Parathyroid adenoma (tissue), 2 donors: ENCODE results near the gene SYT14.

Source experiments
- H2AFZ ChIP-seq: fragments of 300-600 bp; sonication (generic); one replicate; pipeline ENCODE4 v1.7.0; 2017; ENCODE audit warnings: antibody characterized with exemption, mild to moderate bottlenecking
- H3K27ac ChIP-seq: fragments of 300-600 bp; sonication (generic); one replicate; pipeline ENCODE4 v1.7.0; 2017
- H3K27me3 ChIP-seq: fragments of 300-600 bp; sonication (generic); one replicate; pipeline ENCODE4 v1.7.0; 2017; ENCODE audit warnings: low read length; ENCODE audit not compliant: control insufficient read depth, insufficient read depth
- H3K36me3 ChIP-seq: fragments of 300-600 bp; sonication (generic); one replicate; pipeline ENCODE4 v1.7.0; 2017; ENCODE audit warnings: low read length; ENCODE audit not compliant: control insufficient read depth, insufficient read depth
- H3K4me1 ChIP-seq: fragments of 300-600 bp; sonication (generic); one replicate; pipeline ENCODE4 v1.7.0; 2017; ENCODE audit warnings: control low read depth
- H3K4me2 ChIP-seq: fragments of 300-600 bp; sonication (generic); one replicate; pipeline ENCODE4 v1.7.0; 2017; ENCODE audit warnings: low read length
- H3K4me3 ChIP-seq: fragments of 300-600 bp; sonication (generic); one replicate; pipeline ENCODE4 v1.7.0; 2017; ENCODE audit warnings: low read depth, low read length
- H3K79me2 ChIP-seq: fragments of 300-600 bp; sonication (generic); one replicate; pipeline ENCODE4 v1.7.0; 2017; ENCODE audit warnings: control low read depth
- H3K9ac ChIP-seq: fragments of 300-600 bp; sonication (generic); one replicate; pipeline ENCODE4 v1.7.0; 2017; ENCODE audit warnings: mild to moderate bottlenecking
- H3K9me3 ChIP-seq: fragments of 300-600 bp; sonication (generic); one replicate; pipeline ENCODE4 v1.7.0; 2017; ENCODE audit warnings: low read length; ENCODE audit not compliant: control insufficient read depth
- TF ChIP-seq, protein P1 (sequence below): fragments of 300-600 bp; sonication (generic); IDR thresholded peaks from one replicate; pipeline ENCODE4 v1.7.0; 2017; ENCODE audit warnings: antibody characterized with exemption, mild to moderate bottlenecking
- donor health status: primary hyperparathyroidism.

Gene SYT14

DNA sequence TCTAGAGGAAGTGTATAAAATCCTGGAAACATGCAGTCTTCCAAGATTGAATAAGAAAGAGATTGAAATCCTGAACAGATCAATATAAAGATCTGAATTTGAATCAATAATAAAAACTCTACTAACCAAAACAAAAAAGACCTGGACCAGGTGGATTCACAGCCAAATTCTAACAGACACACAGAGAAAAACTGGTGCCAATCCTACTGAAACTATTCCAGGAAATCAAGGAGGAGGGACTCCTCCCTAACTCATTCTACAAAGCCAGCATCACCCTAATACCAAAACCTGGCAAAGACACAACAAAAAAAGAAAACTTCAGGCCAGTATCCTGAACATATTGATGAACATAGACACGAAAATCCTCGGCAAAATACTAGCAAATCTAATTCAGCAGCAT lies 58.3 kb downstream of the SYT14 start:
- H3K4me3 ChIP-seq = no peak overlapping the region
- no peak overlapping the region for H3K27ac ChIP-seq
- no peaks in the 10 kb centered on the region for H3K36me3 ChIP-seq
- no peak overlapping the region for H3K9ac ChIP-seq
- H3K4me2 ChIP-seq = no peak overlapping the region
- no peaks in the 10 kb centered on the region for H3K27me3 ChIP-seq
- no peaks in the 10 kb centered on the region for H3K9me3 ChIP-seq
- TF ChIP-seq, protein P1, sequence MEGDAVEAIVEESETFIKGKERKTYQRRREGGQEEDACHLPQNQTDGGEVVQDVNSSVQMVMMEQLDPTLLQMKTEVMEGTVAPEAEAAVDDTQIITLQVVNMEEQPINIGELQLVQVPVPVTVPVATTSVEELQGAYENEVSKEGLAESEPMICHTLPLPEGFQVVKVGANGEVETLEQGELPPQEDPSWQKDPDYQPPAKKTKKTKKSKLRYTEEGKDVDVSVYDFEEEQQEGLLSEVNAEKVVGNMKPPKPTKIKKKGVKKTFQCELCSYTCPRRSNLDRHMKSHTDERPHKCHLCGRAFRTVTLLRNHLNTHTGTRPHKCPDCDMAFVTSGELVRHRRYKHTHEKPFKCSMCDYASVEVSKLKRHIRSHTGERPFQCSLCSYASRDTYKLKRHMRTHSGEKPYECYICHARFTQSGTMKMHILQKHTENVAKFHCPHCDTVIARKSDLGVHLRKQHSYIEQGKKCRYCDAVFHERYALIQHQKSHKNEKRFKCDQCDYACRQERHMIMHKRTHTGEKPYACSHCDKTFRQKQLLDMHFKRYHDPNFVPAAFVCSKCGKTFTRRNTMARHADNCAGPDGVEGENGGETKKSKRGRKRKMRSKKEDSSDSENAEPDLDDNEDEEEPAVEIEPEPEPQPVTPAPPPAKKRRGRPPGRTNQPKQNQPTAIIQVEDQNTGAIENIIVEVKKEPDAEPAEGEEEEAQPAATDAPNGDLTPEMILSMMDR = no peak
- H2AFZ ChIP-seq = no peak overlapping the region
- H3K4me1 ChIP-seq = no peaks in the 10 kb centered on the region
- H3K79me2 ChIP-seq = no peaks in the 10 kb centered on the region

- H3K36me3 ChIP-seq = no peaks in the 10 kb centered on the region
- H2AFZ ChIP-seq = no peak overlapping the region
- no peak overlapping the region for H3K27ac ChIP-seq
- H3K4me2 ChIP-seq = no peak overlapping the region
- no peak overlapping the region for H3K4me3 ChIP-seq
- no peaks in the 10 kb centered on the region for H3K79me2 ChIP-seq
- TF ChIP-seq, protein P1 = no peak
- no peaks in the 10 kb centered on the region for H3K27me3 ChIP-seq
- H3K9me3 ChIP-seq = no peaks in the 10 kb centered on the region
- no peaks in the 10 kb centered on the region for H3K4me1 ChIP-seq
- no peak overlapping the region for H3K9ac ChIP-seq
Observed at GRCh38 chr1:209999005-209999404, 61.0 kb downstream of the SYT14 start.

- Histone ChIP-seq H3K79me2 (no peaks in the 10 kb centered on the region), H3K4me3 (no peak overlapping the region), H2AFZ (no peak overlapping the region), H3K4me2 (no peak overlapping the region), H3K9me3 (no peaks in the 10 kb centered on the region), H3K4me1 (no peaks in the 10 kb centered on the region), H3K27me3 (no peaks in the 10 kb centered on the region), H3K9ac (no peak overlapping the region), H3K27ac (no peak overlapping the region), H3K36me3 (no peaks in the 10 kb centered on the region)
- TF ChIP-seq, protein P1 = no peak
Observed at GRCh38 chr1:210001751-210002150, 63.7 kb downstream of the SYT14 start.

- Histone ChIP-seq H3K27ac (no peak overlapping the region), H3K4me3 (no peak overlapping the region), H3K9ac (no peak overlapping the region), H3K4me1 (no peaks in the 10 kb centered on the region), H3K79me2 (no peaks in the 10 kb centered on the region), H2AFZ (no peak overlapping the region), H3K9me3 (no peaks in the 10 kb centered on the region), H3K4me2 (no peak overlapping the region), H3K36me3 (no peaks in the 10 kb centered on the region), H3K27me3 (no peaks in the 10 kb centered on the region)
- TF ChIP-seq, protein P1 = no peak
Observed at GRCh38 chr1:210003501-210003900, 65.5 kb downstream of the SYT14 start.

DNA sequence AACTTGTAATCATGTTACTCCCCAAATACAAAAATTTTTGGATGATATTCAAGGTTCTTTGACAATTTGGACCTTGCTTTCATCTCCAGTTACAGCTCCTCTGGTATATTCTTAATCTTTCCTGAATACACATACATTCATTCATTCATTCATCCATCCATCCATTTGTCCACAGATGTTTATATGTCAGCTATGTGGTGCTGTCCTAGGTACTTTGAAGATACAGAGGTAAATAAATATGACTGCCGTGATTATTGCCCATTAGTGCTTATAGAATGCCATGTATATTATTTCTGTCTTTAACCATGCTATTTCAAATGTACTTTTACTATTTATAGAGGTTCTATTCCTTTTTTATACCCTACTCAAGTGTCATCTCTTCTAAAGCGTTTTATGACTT lies 72.1 kb downstream of the SYT14 start:
- no peak overlapping the region for H3K27ac ChIP-seq
- H3K27me3 ChIP-seq = no peaks in the 10 kb centered on the region
- H3K9ac ChIP-seq = no peak overlapping the region
- no peaks in the 10 kb centered on the region for H3K36me3 ChIP-seq
- no peaks in the 10 kb centered on the region for H3K79me2 ChIP-seq
- H3K4me1 ChIP-seq = no peaks in the 10 kb centered on the region
- no peaks in the 10 kb centered on the region for H3K9me3 ChIP-seq
- TF ChIP-seq, protein P1 = no peak
- no peak overlapping the region for H3K4me3 ChIP-seq
- H3K4me2 ChIP-seq = no peak overlapping the region
- H2AFZ ChIP-seq = no peak overlapping the region
